Fibroblast of peridontal ligament (primary cell): Measurements from ENCODE around the gene LYPD3.

ENCODE experiments used
- DNase-seq: peaks from one replicate; pipeline ENCODE4 v3.0.0-alpha.2; 2010; ENCODE audit errors: extremely low read depth

The LYPD3 gene

GRCh38 chr19:43430976-43431375, 34.4 kb downstream of the LYPD3 start:
- no peak for DNase-seq

- DNase-seq: no peak
Observed at GRCh38 chr19:43430142-43430710, 35.2 kb downstream of the LYPD3 start.

- DNase-seq: no peak
Observed at GRCh38 chr19:43429395-43429794, 36.0 kb downstream of the LYPD3 start.

DNA sequence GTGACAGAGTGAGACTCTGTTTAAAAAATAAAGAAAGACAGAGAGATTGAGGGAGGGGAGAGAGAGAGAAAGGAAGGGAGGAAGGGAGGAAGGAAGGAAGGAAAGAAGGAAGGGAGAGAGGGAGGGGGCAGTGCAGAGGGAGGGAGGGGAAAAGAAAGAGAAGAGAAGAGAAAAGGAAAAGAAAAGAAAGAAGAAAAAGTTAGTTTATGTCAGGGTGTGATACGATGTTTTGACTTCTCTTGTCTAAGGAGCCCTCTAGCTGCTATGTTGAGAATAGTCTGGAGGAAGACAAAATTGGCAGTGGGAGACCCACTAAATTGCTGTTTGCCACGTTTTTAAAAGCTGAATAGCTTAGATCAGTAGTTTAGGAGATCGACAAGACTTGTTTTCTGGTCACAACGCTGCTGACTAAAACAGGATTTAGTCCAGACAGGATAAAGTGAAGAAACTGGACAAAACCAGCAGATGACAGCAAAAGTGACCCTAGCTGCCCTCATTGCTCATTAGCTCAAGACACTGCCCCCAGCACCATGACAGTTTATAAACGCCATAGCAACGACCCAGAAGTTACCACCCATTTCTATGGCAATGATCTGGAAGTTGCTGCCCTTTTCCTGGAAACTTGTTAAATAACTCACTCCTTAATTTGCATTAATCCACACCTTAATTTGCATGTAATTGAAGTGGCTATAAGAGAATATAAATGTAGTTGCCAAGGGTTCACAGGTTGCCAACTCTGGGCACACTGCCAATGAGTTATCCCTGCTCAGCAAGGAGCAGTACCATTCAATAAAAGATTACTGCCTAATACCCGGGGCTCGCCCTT, 39.6 kb downstream of the LYPD3 start:
- DNase-seq: peak; percentile 25

- DNase-seq: no peak
Observed at GRCh38 chr19:43423779-43424178, 41.6 kb downstream of the LYPD3 start.

GRCh38 chr19:43422689-43423066, 42.7 kb downstream of the LYPD3 start:
- no peak for DNase-seq

DNA sequence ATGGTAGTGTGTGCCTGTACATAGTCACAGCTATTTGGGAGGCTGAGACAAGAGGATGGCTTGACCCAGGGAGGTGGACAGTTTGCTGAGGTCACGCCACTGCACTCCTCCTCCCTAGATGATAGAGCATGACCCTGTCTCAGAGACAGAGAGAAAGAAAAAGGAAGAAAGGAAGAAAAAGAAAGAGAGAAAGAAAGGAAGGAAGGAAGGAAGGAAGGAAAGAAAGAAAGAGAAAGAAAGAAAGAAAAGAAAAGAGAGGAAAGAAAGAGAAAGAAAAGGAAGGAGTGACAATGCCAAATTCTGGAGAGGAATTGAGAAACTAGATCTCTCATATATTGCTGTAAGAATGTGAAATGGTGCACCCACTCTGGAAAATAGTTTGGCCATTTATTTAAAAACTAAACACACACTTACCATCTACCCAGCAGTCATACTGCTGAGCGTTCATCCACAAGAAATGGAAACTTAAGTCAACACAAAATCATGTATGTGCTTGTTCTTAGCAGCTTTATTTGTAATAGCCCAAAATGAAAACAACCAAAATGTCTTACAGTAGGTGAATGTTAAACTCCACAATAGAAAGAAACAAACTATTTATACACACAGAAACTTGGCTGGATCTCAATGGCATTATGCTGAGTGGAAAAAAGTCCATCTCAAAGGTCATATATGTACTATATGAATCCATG, 43.3 kb downstream of the LYPD3 start:
- DNase-seq: no peak

DNA sequence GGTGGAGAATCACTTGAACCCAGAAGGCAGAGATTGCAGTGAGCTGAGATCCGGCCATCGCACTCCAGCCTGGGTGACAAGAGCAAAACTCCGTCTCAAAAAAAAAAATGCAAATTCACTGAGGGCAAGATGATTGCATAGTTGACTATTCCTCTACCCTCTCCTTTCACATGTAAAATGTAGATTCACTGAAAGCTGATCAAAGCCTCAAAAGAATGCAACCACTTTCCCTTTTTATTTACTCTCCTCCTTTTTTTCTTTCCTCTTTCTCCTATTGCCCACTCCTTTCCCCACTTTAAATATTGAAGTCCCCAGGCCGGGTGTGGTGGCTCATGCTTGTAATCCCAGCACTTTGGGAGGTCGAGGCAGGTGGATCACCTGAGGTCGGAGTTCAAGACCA, 44.5 kb downstream of the LYPD3 start:
- DNase-seq: no peak

DNA sequence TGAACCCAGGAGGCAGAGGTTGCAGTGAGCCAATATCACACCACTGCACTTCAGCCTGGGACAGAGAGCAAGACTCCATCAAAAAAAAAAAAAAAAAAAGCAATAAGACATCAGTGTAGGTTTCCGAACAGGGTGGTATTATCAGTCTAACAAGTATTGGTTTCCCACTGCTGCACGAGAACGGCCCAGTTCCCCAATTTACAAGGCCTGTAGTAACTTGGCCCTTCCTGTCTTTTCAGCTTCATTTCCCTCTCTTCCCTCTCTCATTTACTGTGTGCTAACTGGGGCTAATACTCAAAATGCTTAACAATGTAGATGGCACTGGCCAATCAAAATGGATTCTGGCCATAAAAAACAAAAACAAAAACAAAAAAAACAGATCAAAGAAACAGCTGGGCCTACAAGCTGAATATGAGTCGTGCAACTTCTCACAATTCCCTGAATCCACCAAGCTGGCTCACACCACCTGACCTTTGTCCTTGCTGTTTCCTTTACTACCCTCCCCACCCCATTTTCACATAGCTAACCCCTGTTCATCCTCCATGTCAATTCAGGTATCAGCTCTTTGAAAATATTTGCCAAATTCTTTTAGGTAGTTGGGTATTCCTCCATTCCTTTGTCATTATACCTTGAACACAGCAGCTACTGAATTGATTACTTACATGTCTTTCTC, 48.3 kb downstream of the LYPD3 start:
- DNase-seq: no peak

GRCh38 chr19:43414554-43414953, 50.9 kb downstream of the LYPD3 start, which contains the start of gene TEX101:
TEX101 (plus strand) TSS chr19:43414890; CDS start chr19:43415920, 1,030 bp downstream.
- DNase-seq: no peak

DNA sequence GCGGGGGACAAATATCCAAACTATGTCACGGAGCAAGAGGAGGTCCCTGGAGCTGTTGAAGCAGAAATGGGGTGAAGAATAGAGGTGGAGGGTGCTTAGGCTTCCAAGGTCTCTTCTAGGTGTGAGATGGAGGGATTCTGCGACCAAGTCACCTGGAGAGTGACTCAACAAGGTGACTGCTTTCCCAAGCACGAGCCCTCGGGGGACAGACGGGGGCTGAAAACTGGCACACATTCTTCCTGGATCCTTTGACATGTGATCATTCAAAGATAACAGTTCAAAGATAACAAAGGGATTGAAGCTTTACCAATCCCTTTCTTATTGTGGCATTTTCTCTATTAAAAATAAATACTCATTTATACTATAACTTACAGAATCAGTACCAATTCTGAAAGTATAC, 53.0 kb downstream of the LYPD3 start:
- DNase-seq: no peak
